SK-N-SH treated with all-trans-retinoic acid at 6 μM for 48 hours (cell line): ENCODE data around the gene FBXO47.

Source experiments
- ATAC-seq: fragments of 200-7000 bp; cut with Tn5 transposase; 3 replicates; pipeline ENCODE4 v1.9.1; 2020; ENCODE audit warnings: mild to moderate bottlenecking, moderate library complexity
- ARNTL ChIP-seq: fragments of 450-650 bp; formaldehyde crosslinking; IDR thresholded peaks from 2 replicates; pipeline ENCODE4 v1.5.0; 2020; ENCODE audit warnings: low read depth, mild to moderate bottlenecking, moderate library complexity, borderline replicate concordance
- BACH2 ChIP-seq: fragments of 250-450 bp; sonication (Bioruptor Pico); IDR thresholded peaks from 2 replicates; pipeline ENCODE4 v1.9.0; 2021; ENCODE audit warnings: mild to moderate bottlenecking, borderline replicate concordance
- CSDC2 ChIP-seq: fragments of 250-450 bp; sonication (Bioruptor Pico); IDR thresholded peaks from 2 replicates; pipeline ENCODE4 v1.5.0; 2020; ENCODE audit warnings: mild to moderate bottlenecking, moderate library complexity
- ESRRG ChIP-seq: fragments of 250-450 bp; sonication (Bioruptor Pico); IDR thresholded peaks from 2 replicates; pipeline ENCODE4 v1.6.1; 2021; ENCODE audit warnings: mild to moderate bottlenecking
- GLIS3 ChIP-seq: fragments of 250-450 bp; sonication (Bioruptor Pico); IDR thresholded peaks from 2 replicates; pipeline ENCODE4 v1.5.0; 2020; ENCODE audit warnings: mild to moderate bottlenecking, moderate library complexity
- ISL1 ChIP-seq: fragments of 250-450 bp; sonication (Bioruptor Pico); IDR thresholded peaks from 2 replicates; pipeline ENCODE4 v2.1.2; 2022; ENCODE audit warnings: mild to moderate bottlenecking, moderate library complexity
- OSR1 ChIP-seq: fragments of 250-450 bp; sonication (Bioruptor Pico); IDR thresholded peaks from 2 replicates; pipeline ENCODE4 v1.8.0; 2022; ENCODE audit warnings: moderate library complexity, mild to moderate bottlenecking, inconsistent platforms
- PPARA ChIP-seq: fragments of 250-450 bp; sonication (Bioruptor Pico); IDR thresholded peaks from 2 replicates; pipeline ENCODE4 v1.5.0; 2020; ENCODE audit warnings: mild to moderate bottlenecking, borderline replicate concordance
- RARB ChIP-seq: fragments of 250-450 bp; sonication (Bioruptor Pico); IDR thresholded peaks from 2 replicates; pipeline ENCODE4 v1.8.0; 2021; ENCODE audit warnings: mild to moderate bottlenecking, moderate library complexity
- SNAI2 ChIP-seq: fragments of 250-450 bp; sonication (Bioruptor Pico); IDR thresholded peaks from 2 replicates; pipeline ENCODE4 v1.5.0; 2020; ENCODE audit warnings: mild to moderate bottlenecking, moderate library complexity
- TCF4 ChIP-seq: fragments of 250-450 bp; sonication (Bioruptor Pico); IDR thresholded peaks from 2 replicates; pipeline ENCODE4 v1.8.0; 2021; ENCODE audit warnings: mild to moderate bottlenecking, moderate library complexity, borderline replicate concordance
- ZC3H10 ChIP-seq: fragments of 250-450 bp; sonication (Bioruptor Pico); IDR thresholded peaks from 2 replicates; pipeline ENCODE4 v1.5.1; 2021; ENCODE audit warnings: mild to moderate bottlenecking, moderate library complexity
- ZNF565 ChIP-seq: fragments of 450-650 bp; formaldehyde crosslinking; conservative IDR thresholded peaks from 2 replicates; pipeline ENCODE4 v1.5.0; 2020; ENCODE audit warnings: low read depth, mild to moderate bottlenecking, moderate library complexity
- ZNF70 ChIP-seq: fragments of 450-650 bp; formaldehyde crosslinking; IDR thresholded peaks from 2 replicates; pipeline ENCODE4 v1.5.0; 2020; ENCODE audit warnings: mild to moderate bottlenecking, moderate library complexity
- ZNF8 ChIP-seq: fragments of 450-650 bp; formaldehyde crosslinking; IDR thresholded peaks from 2 replicates; pipeline ENCODE4 v1.5.0; 2020; ENCODE audit warnings: mild to moderate bottlenecking, moderate library complexity
- TF ChIP-seq, protein P1 (sequence below): fragments of 250-450 bp; sonication (Bioruptor Pico); IDR thresholded peaks from 2 replicates; pipeline ENCODE4 v1.8.0; 2021; ENCODE audit warnings: low read depth, mild to moderate bottlenecking, moderate library complexity, borderline replicate concordance
- TF ChIP-seq, protein P2 (sequence below): fragments of 250-450 bp; sonication (Bioruptor Pico); IDR thresholded peaks from 2 replicates; pipeline ENCODE4 v1.5.0; 2020; ENCODE audit warnings: mild to moderate bottlenecking, moderate library complexity
- TF ChIP-seq, protein P3 (sequence below): fragments of 250-450 bp; sonication (Bioruptor Pico); IDR thresholded peaks from 2 replicates; pipeline ENCODE4 v1.5.1; 2020; ENCODE audit warnings: low read depth, mild to moderate bottlenecking, moderate library complexity
- TF ChIP-seq, protein P4 (sequence below): fragments of 250-450 bp; sonication (Bioruptor Pico); IDR thresholded peaks from 2 replicates; pipeline ENCODE4 v1.8.0; 2020; ENCODE audit warnings: mild to moderate bottlenecking, moderate library complexity, borderline replicate concordance
- TF ChIP-seq, protein P5 (sequence below): fragments of 250-450 bp; sonication (Bioruptor Pico); IDR thresholded peaks from 2 replicates; pipeline ENCODE4 v1.5.1; 2021; ENCODE audit warnings: mild to moderate bottlenecking, moderate library complexity

Gene FBXO47

DNA sequence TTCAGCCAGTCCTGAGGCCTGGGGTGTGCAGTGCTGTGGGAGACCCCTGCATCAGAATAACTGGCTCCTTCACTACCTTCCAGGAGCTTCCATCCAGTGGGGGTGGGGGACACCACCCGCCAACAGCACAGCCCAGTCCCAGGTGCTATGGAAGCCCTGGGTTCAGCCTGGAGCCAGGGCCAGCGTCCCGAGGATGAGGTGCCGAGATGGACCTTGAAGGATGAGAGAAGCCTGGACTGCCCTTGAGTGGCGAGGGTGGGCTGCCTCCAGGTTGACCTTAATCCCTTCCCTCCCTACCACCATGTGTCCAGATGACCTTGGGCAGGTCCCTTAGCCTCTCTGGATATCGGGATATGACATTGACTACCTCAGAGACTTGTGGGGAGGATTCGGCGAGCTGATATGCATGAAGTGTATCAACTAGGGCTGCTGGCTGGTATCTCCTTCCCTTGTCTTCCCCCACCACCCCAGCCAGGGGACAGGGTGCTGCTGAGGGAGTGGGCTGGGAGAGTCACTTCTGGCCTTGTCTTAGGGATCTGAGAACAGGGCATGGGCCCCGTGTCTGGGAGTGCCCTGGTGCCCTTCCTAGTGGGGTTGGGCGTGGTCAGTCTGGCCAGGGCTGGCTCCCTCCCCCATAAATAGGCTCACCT is 56.0 kb downstream of the FBXO47 start:
- TF ChIP-seq ZNF565 (no peak), ARNTL (CRISPR knock-in tag) (no peak), ISL1 (CRISPR knock-in tag) (no peak), SNAI2 (CRISPR knock-in tag) (no peak), ZNF8 (no peak)
- TF ChIP-seq, protein P1, sequence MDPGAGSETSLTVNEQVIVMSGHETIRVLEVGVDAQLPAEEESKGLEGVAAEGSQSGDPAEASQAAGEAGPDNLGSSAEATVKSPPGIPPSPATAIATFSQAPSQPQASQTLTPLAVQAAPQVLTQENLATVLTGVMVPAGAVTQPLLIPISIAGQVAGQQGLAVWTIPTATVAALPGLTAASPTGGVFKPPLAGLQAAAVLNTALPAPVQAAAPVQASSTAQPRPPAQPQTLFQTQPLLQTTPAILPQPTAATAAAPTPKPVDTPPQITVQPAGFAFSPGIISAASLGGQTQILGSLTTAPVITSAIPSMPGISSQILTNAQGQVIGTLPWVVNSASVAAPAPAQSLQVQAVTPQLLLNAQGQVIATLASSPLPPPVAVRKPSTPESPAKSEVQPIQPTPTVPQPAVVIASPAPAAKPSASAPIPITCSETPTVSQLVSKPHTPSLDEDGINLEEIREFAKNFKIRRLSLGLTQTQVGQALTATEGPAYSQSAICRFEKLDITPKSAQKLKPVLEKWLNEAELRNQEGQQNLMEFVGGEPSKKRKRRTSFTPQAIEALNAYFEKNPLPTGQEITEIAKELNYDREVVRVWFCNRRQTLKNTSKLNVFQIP (CRISPR knock-in tag): no peak
- TF ChIP-seq, protein P2, sequence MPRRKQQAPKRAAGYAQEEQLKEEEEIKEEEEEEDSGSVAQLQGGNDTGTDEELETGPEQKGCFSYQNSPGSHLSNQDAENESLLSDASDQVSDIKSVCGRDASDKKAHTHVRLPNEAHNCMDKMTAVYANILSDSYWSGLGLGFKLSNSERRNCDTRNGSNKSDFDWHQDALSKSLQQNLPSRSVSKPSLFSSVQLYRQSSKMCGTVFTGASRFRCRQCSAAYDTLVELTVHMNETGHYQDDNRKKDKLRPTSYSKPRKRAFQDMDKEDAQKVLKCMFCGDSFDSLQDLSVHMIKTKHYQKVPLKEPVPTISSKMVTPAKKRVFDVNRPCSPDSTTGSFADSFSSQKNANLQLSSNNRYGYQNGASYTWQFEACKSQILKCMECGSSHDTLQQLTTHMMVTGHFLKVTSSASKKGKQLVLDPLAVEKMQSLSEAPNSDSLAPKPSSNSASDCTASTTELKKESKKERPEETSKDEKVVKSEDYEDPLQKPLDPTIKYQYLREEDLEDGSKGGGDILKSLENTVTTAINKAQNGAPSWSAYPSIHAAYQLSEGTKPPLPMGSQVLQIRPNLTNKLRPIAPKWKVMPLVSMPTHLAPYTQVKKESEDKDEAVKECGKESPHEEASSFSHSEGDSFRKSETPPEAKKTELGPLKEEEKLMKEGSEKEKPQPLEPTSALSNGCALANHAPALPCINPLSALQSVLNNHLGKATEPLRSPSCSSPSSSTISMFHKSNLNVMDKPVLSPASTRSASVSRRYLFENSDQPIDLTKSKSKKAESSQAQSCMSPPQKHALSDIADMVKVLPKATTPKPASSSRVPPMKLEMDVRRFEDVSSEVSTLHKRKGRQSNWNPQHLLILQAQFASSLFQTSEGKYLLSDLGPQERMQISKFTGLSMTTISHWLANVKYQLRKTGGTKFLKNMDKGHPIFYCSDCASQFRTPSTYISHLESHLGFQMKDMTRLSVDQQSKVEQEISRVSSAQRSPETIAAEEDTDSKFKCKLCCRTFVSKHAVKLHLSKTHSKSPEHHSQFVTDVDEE: no peak
- ATAC-seq: no peak

DNA sequence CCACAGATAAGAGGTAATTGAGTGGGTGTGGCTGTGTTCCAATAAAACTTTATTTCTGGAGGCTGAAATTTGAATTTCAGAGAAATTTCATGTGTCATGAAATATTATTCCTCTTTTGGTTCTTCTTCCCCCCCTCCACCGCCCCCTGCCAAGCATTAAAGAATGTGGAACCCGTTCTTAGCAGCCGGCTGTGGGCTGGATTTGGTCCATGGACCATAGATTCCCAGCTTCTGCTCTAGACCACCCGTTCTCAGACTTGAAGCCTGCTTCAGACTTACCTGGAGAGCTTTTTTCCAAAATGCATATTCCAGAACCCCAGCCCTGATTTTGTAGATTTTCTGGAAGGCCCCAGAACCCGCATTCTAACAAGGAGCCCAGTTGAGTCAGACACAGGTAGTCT is 56.9 kb downstream of the FBXO47 start:
- TF ChIP-seq ISL1 (CRISPR knock-in tag) (no peak), CSDC2 (CRISPR knock-in tag) (no peak), TCF4 (CRISPR knock-in tag) (no peak), SNAI2 (CRISPR knock-in tag) (no peak), ZNF8 (no peak), OSR1 (no peak), GLIS3 (CRISPR knock-in tag) (no peak), RARB (CRISPR knock-in tag) (no peak), ZNF70 (no peak), ZNF565 (no peak), ARNTL (CRISPR knock-in tag) (no peak), BACH2 (CRISPR knock-in tag) (no peak), PPARA (no peak), ESRRG (CRISPR knock-in tag) (no peak), ZC3H10 (CRISPR knock-in tag) (no peak)
- TF ChIP-seq, protein P1 (CRISPR knock-in tag): no peak
- TF ChIP-seq, protein P3, sequence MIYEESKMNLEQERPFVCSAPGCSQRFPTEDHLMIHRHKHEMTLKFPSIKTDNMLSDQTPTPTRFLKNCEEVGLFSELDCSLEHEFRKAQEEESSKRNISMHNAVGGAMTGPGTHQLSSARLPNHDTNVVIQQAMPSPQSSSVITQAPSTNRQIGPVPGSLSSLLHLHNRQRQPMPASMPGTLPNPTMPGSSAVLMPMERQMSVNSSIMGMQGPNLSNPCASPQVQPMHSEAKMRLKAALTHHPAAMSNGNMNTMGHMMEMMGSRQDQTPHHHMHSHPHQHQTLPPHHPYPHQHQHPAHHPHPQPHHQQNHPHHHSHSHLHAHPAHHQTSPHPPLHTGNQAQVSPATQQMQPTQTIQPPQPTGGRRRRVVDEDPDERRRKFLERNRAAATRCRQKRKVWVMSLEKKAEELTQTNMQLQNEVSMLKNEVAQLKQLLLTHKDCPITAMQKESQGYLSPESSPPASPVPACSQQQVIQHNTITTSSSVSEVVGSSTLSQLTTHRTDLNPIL (CRISPR knock-in tag): no peak
- TF ChIP-seq, protein P4, sequence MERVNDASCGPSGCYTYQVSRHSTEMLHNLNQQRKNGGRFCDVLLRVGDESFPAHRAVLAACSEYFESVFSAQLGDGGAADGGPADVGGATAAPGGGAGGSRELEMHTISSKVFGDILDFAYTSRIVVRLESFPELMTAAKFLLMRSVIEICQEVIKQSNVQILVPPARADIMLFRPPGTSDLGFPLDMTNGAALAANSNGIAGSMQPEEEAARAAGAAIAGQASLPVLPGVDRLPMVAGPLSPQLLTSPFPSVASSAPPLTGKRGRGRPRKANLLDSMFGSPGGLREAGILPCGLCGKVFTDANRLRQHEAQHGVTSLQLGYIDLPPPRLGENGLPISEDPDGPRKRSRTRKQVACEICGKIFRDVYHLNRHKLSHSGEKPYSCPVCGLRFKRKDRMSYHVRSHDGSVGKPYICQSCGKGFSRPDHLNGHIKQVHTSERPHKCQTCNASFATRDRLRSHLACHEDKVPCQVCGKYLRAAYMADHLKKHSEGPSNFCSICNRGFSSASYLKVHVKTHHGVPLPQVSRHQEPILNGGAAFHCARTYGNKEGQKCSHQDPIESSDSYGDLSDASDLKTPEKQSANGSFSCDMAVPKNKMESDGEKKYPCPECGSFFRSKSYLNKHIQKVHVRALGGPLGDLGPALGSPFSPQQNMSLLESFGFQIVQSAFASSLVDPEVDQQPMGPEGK (CRISPR knock-in tag): no peak
- TF ChIP-seq, protein P5, sequence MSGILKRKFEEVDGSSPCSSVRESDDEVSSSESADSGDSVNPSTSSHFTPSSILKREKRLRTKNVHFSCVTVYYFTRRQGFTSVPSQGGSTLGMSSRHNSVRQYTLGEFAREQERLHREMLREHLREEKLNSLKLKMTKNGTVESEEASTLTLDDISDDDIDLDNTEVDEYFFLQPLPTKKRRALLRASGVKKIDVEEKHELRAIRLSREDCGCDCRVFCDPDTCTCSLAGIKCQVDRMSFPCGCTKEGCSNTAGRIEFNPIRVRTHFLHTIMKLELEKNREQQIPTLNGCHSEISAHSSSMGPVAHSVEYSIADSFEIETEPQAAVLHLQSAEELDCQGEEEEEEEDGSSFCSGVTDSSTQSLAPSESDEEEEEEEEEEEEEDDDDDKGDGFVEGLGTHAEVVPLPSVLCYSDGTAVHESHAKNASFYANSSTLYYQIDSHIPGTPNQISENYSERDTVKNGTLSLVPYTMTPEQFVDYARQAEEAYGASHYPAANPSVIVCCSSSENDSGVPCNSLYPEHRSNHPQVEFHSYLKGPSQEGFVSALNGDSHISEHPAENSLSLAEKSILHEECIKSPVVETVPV (CRISPR knock-in tag): no peak
- TF ChIP-seq, protein P2: no peak

More for the DNA sequence above, 56.9 kb downstream of the FBXO47 start:
- ATAC-seq: no peak
